Tibial nerve (tissue), 4 donors: Measurements from ENCODE around the gene GAST. TPM values are rescaled to one million over a fixed set of nuclear protein-coding genes. Genes with fewer than 3 reads are reported as not detected.

Source experiments
- DNase-seq, 2 donors: peaks; one replicate each; pipeline ENCODE4 v3.0.0-alpha.2; 2019; ENCODE audit warnings: low spot score in 2 of 2
- H3K27ac ChIP-seq, 4 donors: fragments of 200-600 bp; sonication (generic) in 3 of 4; one replicate each; pipeline ENCODE4 v1.5.1; 2017 to 2019; ENCODE audit warnings: mild to moderate bottlenecking in 1 of 4
- H3K27me3 ChIP-seq, 2 donors: fragments of 200-600 bp; sonication (generic) in 1 of 2; one replicate each; pipeline versions ENCODE4 v1.5.1 to v1.6.0; 2017 to 2019
- H3K36me3 ChIP-seq, 3 donors: fragments of 200-600 bp; sonication (generic); one replicate each; pipeline ENCODE4 v1.5.1; 2018 to 2019
- H3K4me1 ChIP-seq, 4 donors: fragments of 200-600 bp; sonication (generic) in 3 of 4; one replicate each; pipeline ENCODE4 v1.5.1; 2017 to 2019
- H3K4me3 ChIP-seq, 4 donors: fragments of 200-600 bp; sonication (generic) in 3 of 4; one replicate each; pipeline ENCODE4 v1.5.1; 2017 to 2019; ENCODE audit warnings: mild to moderate bottlenecking in 1 of 4, moderate library complexity in 1 of 4
- H3K9me3 ChIP-seq, 4 donors: fragments of 200-600 bp; sonication (generic) in 3 of 4; one replicate each; pipeline ENCODE4 v1.5.1; 2017 to 2019
- EP300 ChIP-seq, 2 donors: sonication (generic); formaldehyde crosslinking; IDR thresholded peaks; one replicate each; pipeline ENCODE4 v1.6.1; 2017; ENCODE audit warnings: antibody characterized with exemption in 2 of 2, mild to moderate bottlenecking in 1 of 2
- POLR2A ChIP-seq, 2 donors: fragments of 450-650 bp; IDR thresholded peaks; one replicate each; pipeline ENCODE4 v1.6.1; 2017; ENCODE audit warnings: antibody characterized with exemption in 2 of 2, mild to moderate bottlenecking in 2 of 2, moderate library complexity in 2 of 2
- WGBS, 2 donors: methylation state at CpG; one replicate each; pipeline ENCODE4 v1.1.5; 2018; 5-methylcytosine and 5-hydroxymethylcytosine counted together
- total RNA-seq, 4 donors: library from RNA; depleted of rRNA; stranded (reverse); fragments of >200 nt; gene quantifications; one replicate each; pipeline ENCODE4 v1.1.0, GENCODE V29; 2016
- TF ChIP-seq, protein P1 (sequence below), 5 experiments: fragments of 200-600 bp in 3 of 5; fragments of 450-650 bp in 2 of 5; sonication (generic) in 3 of 5; IDR thresholded peaks; one replicate each; pipeline ENCODE4 v1.5.1; 2016 to 2019; ENCODE audit warnings: antibody characterized with exemption in 5 of 5, mild to moderate bottlenecking in 3 of 5, moderate library complexity in 2 of 5

GAST gene, protein sequence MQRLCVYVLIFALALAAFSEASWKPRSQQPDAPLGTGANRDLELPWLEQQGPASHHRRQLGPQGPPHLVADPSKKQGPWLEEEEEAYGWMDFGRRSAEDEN
- not detected for total RNA-seq

DNA sequence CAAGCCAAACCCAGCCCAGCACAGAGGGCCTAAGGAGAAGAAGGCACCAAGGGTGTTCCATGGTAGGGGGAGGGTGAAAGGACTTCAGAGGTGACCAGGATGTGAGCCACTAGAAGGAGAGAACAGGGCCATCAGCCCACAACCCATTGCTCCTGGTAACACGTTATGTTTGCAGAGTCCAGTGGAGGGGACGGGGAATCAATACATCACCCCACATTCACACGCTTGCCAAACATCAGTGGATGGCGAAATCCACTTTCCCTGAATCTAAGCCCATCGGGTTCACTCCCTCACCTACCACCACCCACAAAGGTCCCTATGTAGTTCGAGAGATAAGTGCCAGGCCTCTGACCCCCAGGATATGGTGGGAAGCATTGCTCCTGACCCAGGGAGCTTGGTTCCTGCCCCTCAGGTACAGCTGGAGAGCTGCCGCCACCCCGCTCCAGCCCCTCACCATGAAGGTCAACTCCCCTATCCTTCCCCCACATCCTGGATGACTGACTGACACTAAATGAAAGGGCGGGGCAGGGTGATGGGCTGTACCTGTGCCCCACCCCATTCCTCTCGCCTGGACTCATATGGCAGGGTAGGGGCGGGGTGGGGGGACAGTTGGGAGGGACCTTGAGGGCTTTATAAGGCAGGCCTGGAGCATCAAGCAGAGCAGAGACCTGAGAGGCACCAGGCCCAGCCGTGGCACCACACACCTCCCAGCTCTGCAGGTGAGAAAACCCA, at the start of gene GAST:
Gene GAST, plus strand, starts transcription at position 663 of the 732 bp plus-strand sequence. CDS start 3,106 bp downstream, outside the sequence.
- WGBS, 2 donors = 88 to 90% methylated on average over 12 of the region's 12 CpGs
- no peak for DNase-seq

DNA sequence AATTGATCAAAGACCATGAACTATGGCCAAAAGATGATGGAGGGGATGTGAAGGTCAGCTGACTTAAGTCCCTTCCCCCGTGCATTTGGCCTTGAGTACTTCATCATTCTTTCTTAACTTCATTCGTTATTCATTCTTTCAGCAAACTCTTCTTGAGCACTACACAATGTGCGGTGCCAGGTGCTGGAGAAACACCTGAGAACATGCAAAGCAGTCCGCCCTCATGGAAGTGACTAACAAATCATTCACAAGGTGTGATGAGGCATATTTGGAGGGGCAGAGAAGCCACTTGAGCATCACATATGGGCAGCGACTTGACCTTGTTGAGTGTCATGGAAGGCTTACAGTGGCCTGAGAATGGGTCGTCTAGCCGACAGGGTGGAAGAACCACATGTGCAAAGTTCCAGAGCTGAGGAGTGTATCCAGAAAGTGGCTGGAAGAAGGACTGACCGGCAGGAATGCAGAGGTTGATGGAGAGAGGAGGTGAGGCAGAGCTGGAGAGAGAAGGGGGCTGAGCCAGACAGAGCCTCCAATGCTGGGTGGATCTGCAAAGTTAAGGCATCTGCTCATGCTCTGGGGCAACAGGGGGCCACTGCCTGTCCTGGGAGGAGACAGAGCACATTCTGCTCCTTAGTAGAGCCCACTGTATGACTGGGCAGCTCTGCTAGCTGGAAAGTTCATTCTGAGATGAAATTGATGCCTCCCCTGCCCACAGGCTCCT, 48.5 kb upstream of the GAST start:
- Histone ChIP-seq H3K4me1 (peaks cover 0 to 42% (median 5%) of the 10 kb centered on the region in 4 donors), H3K27ac (peak overlapping the region in 1 of 4 donors; percentile 14), H3K36me3 (no peaks in the 10 kb centered on the region), H3K27me3 (no peaks in the 10 kb centered on the region), H3K9me3 (no peaks in the 10 kb centered on the region), H3K4me3 (no peak overlapping the region)
- TF ChIP-seq EP300 (IDR thresholded peaks at IDR 0.05) (no peak), POLR2A (IDR thresholded peaks at IDR 0.05) (no peak)
- TF ChIP-seq, protein P1, sequence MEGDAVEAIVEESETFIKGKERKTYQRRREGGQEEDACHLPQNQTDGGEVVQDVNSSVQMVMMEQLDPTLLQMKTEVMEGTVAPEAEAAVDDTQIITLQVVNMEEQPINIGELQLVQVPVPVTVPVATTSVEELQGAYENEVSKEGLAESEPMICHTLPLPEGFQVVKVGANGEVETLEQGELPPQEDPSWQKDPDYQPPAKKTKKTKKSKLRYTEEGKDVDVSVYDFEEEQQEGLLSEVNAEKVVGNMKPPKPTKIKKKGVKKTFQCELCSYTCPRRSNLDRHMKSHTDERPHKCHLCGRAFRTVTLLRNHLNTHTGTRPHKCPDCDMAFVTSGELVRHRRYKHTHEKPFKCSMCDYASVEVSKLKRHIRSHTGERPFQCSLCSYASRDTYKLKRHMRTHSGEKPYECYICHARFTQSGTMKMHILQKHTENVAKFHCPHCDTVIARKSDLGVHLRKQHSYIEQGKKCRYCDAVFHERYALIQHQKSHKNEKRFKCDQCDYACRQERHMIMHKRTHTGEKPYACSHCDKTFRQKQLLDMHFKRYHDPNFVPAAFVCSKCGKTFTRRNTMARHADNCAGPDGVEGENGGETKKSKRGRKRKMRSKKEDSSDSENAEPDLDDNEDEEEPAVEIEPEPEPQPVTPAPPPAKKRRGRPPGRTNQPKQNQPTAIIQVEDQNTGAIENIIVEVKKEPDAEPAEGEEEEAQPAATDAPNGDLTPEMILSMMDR (IDR thresholded peaks at IDR 0.05) = no peak
- WGBS, 2 donors = 65% methylated on average over 8 of the region's 8 CpGs
- DNase-seq = no peak

More for the DNA sequence above, at the start of gene GAST:
- Histone ChIP-seq H3K36me3 (no peaks in the 10 kb centered on the region), H3K27me3 (no peaks in the 10 kb centered on the region), H3K27ac (no peak within 1 kb of the TSS), H3K4me3 (no peak within 1 kb of the TSS), H3K9me3 (no peaks in the 10 kb centered on the region), H3K4me1 (peaks cover 0 to under 1% (median 0%) of the 10 kb centered on the region in 4 donors)
- TF ChIP-seq, protein P1 (IDR thresholded peaks at IDR 0.05) = no peak
- TF ChIP-seq POLR2A (IDR thresholded peaks at IDR 0.05) = no peak
- no peak for TF ChIP-seq EP300 (IDR thresholded peaks at IDR 0.05)

DNA sequence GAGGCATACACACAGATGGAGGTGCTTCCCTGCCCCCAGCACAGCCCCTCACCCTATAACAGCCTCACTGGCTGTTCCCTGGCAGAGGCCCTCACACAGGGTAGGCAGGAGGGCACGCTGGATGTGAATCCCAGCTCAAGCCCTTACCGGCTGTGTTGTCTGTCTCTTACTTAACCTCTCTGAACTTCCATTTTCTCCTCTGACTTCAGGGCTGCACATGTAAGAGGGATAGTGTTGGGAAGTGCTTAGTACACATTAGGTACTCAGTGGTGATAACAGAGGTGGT, 48.0 kb upstream of the GAST start:
- H3K27me3 ChIP-seq = no peaks in the 10 kb centered on the region
- DNase-seq = no peak
- H3K36me3 ChIP-seq = no peaks in the 10 kb centered on the region
- no peak for TF ChIP-seq EP300 (IDR thresholded peaks at IDR 0.05)
- TF ChIP-seq POLR2A (IDR thresholded peaks at IDR 0.05) = no peak
- TF ChIP-seq, protein P1 (IDR thresholded peaks at IDR 0.05) = no peak
- WGBS, 2 donors = 77 to 78% methylated on average over 2 of the region's 2 CpGs
- H3K27ac ChIP-seq = peak overlapping the region in 1 of 4 donors; percentile 14
- H3K4me3 ChIP-seq = no peak overlapping the region
- H3K4me1 ChIP-seq = peaks cover 0 to 39% (median 5%) of the 10 kb centered on the region in 4 donors
- no peaks in the 10 kb centered on the region for H3K9me3 ChIP-seq

DNA sequence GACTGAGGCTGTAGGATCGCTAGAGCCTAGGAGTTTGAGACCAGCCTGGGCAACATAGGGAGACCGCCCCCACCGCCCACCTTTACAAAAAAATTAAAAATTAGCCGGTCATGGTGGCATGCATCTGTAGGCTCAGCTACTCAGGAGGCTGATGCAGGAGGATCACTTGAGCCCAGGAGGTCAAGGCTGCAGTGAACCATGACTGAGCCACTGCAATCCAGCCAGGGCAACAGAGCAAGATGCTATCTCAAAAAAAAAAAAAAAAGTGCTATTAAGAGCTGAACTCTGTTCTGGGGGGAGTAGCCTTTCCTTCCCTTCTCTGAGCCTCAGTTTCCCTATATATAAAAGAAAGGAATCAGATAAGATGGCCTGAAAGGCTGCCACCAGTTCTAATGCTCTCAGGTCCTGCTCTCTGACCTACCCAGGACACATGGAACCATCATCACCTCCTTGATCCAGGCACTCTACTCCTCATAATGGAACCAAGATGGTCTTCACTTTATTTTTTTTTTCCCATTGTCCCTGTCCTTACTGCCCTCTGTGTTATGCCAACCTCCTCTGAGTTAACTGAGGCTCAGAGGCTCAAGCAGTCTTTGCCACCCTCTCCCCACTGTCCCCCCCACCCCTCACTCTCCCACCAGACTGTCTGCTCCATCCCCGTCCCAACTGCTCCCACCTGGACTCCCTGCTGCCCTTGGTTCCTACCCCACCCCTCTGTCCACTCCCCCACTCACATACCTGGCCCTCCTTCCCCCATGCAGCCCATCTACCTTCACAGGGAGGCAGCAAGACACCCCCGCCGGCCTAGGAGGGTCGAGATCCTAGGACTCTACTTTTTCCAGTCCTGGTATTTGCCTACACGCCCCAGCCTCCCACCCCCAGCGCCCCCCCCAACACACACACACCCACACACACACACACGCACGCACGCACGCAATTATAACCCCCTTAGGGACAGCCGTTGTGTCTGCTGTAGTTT, 47.3 kb upstream of the GAST start:
- Histone ChIP-seq H3K9me3 (no peaks in the 10 kb centered on the region), H3K4me1 (peaks cover 0 to 39% (median 5%) of the 10 kb centered on the region in 4 donors), H3K4me3 (peak overlapping the region in 3 of 4 donors; percentile 33 to 56 (median 46)), H3K36me3 (no peaks in the 10 kb centered on the region), H3K27ac (peak overlapping the region; percentile 76 to 92 (median 84)), H3K27me3 (no peaks in the 10 kb centered on the region)
- DNase-seq = no peak
- TF ChIP-seq EP300 (IDR thresholded peaks at IDR 0.05) (no peak), POLR2A (IDR thresholded peaks at IDR 0.05) (no peak)
- TF ChIP-seq, protein P1 (IDR thresholded peaks at IDR 0.05) = no peak
- 40 to 49% methylated on average over 14 to 15 of the region's 15 CpGs for WGBS, 2 donors
